Measurements from ENCODE around the gene PRRG4. TPM values are rescaled to one million over a fixed set of nuclear protein-coding genes. Genes with fewer than 3 reads are reported as not detected.

The PRRG4 gene
- total RNA-seq, 1 donor from 2014 or later, result 3.7 TPM

GRCh38 chr11:32826113-32826512, 3.6 kb upstream of the PRRG4 start:
- no peak for DNase-seq (ENCODE audit: low read depth)
- no peak overlapping the region for H3K4me3 ChIP-seq (ENCODE audit: low read depth, low read length)
- H3K27me3 ChIP-seq (ENCODE audit: control insufficient read depth, insufficient read depth, low read length), result no peaks in the 10 kb centered on the region
- no peak for TF ChIP-seq CTCF (IDR thresholded peaks at IDR 0.05; ENCODE audit: insufficient read depth, low read length, poor library complexity, severe bottlenecking)
- no peaks in the 10 kb centered on the region for H3K36me3 ChIP-seq (ENCODE audit: control insufficient read depth, insufficient read depth, low read length)

- Histone ChIP-seq H3K4me3 (ENCODE audit: low read depth, low read length) (no peak overlapping the region), H3K36me3 (ENCODE audit: control insufficient read depth, insufficient read depth, low read length) (no peaks in the 10 kb centered on the region), H3K27me3 (ENCODE audit: control insufficient read depth, insufficient read depth, low read length) (no peaks in the 10 kb centered on the region)
- no peak for TF ChIP-seq CTCF (IDR thresholded peaks at IDR 0.05; ENCODE audit: insufficient read depth, low read length, poor library complexity, severe bottlenecking)
- DNase-seq (ENCODE audit: low read depth), result no peak
These were observed 2.5 kb upstream of the PRRG4 start for GRCh38 chr11:32827276-32827675.

GRCh38 chr11:32829157-32829679, 509 bp upstream of the PRRG4 start:
- Histone ChIP-seq H3K27me3 (ENCODE audit: control insufficient read depth, insufficient read depth, low read length) (no peaks in the 10 kb centered on the region), H3K36me3 (ENCODE audit: control insufficient read depth, insufficient read depth, low read length) (no peaks in the 10 kb centered on the region), H3K4me3 (ENCODE audit: low read depth, low read length) (peak overlapping the region; percentile 47)
- DNase-seq (ENCODE audit: low read depth), result no peak
- TF ChIP-seq CTCF (IDR thresholded peaks at IDR 0.05; ENCODE audit: insufficient read depth, low read length, poor library complexity, severe bottlenecking), result no peak

GRCh38 chr11:32830413-32830738, 649 bp downstream of the PRRG4 start:
- Histone ChIP-seq H3K36me3 (ENCODE audit: control insufficient read depth, insufficient read depth, low read length) (no peaks in the 10 kb centered on the region), H3K4me3 (ENCODE audit: low read depth, low read length) (peak overlapping the region; percentile 47), H3K27me3 (ENCODE audit: control insufficient read depth, insufficient read depth, low read length) (no peaks in the 10 kb centered on the region)
- no peak for TF ChIP-seq CTCF (IDR thresholded peaks at IDR 0.05; ENCODE audit: insufficient read depth, low read length, poor library complexity, severe bottlenecking)
- no peak for DNase-seq (ENCODE audit: low read depth)

- Histone ChIP-seq H3K36me3 (ENCODE audit: control insufficient read depth, insufficient read depth, low read length) (no peaks in the 10 kb centered on the region), H3K4me3 (ENCODE audit: low read depth, low read length) (peak overlapping the region; percentile 47), H3K27me3 (ENCODE audit: control insufficient read depth, insufficient read depth, low read length) (no peaks in the 10 kb centered on the region)
- TF ChIP-seq CTCF (IDR thresholded peaks at IDR 0.05; ENCODE audit: insufficient read depth, low read length, poor library complexity, severe bottlenecking), result no peak
- no peak for DNase-seq (ENCODE audit: low read depth)
These were observed 1.1 kb downstream of the PRRG4 start for GRCh38 chr11:32830796-32831195.

GRCh38 chr11:32831221-32831620, 1.5 kb downstream of the PRRG4 start:
- Histone ChIP-seq H3K4me3 (ENCODE audit: low read depth, low read length) (no peak overlapping the region), H3K36me3 (ENCODE audit: control insufficient read depth, insufficient read depth, low read length) (no peaks in the 10 kb centered on the region), H3K27me3 (ENCODE audit: control insufficient read depth, insufficient read depth, low read length) (no peaks in the 10 kb centered on the region)
- DNase-seq (ENCODE audit: low read depth), result no peak
- TF ChIP-seq CTCF (IDR thresholded peaks at IDR 0.05; ENCODE audit: insufficient read depth, low read length, poor library complexity, severe bottlenecking), result no peak
